ENCODE results near the gene STX2.

GRCh38 chr12:130876297-130876696 lies 37.2 kb upstream of the STX2 start:
- TF ChIP-seq CTCF (IDR thresholded peaks at IDR 0.05): no peak
- TF ChIP-seq RAD21 (conservative IDR thresholded peaks at IDR 0.05 in 1 of 2, IDR thresholded peaks at IDR 0.05 in 1 of 2): no peak
- TF ChIP-seq JUNB (IDR thresholded peaks at IDR 0.05): no peak
- TF ChIP-seq EP300 (IDR thresholded peaks at IDR 0.05): no peak
- TF ChIP-seq, protein P1, sequence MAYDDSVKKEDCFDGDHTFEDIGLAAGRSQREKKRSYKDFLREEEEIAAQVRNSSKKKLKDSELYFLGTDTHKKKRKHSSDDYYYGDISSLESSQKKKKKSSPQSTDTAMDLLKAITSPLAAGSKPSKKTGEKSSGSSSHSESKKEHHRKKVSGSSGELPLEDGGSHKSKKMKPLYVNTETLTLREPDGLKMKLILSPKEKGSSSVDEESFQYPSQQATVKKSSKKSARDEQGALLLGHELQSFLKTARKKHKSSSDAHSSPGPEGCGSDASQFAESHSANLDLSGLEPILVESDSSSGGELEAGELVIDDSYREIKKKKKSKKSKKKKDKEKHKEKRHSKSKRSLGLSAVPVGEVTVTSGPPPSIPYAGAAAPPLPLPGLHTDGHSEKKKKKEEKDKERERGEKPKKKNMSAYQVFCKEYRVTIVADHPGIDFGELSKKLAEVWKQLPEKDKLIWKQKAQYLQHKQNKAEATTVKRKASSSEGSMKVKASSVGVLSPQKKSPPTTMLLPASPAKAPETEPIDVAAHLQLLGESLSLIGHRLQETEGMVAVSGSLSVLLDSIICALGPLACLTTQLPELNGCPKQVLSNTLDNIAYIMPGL (CRISPR knock-in tag; IDR thresholded peaks at IDR 0.05; ENCODE audit: borderline replicate concordance): no peak
- TF ChIP-seq MYC (IDR thresholded peaks at IDR 0.05; ENCODE audit: borderline replicate concordance, low read length): no peak
- TF ChIP-seq, protein P2, sequence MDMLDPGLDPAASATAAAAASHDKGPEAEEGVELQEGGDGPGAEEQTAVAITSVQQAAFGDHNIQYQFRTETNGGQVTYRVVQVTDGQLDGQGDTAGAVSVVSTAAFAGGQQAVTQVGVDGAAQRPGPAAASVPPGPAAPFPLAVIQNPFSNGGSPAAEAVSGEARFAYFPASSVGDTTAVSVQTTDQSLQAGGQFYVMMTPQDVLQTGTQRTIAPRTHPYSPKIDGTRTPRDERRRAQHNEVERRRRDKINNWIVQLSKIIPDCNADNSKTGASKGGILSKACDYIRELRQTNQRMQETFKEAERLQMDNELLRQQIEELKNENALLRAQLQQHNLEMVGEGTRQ (IDR thresholded peaks at IDR 0.05): no peak

All from A549 (cell line).